HG02970 (cell line): ENCODE results near the gene CFD.
"Not testable (repeated sequence)": the region's sequence is repeated elsewhere in the genome, so short reads cannot be mapped to it uniquely, and the experiment has no call there.

Experiments
- ATAC-seq: cut with Tn5 transposase; IDR thresholded peaks from one replicate; pipeline ENCODE4 v1.9.1; 2021; ENCODE audit warnings: mild to moderate bottlenecking, moderate library complexity, moderate number of reproducible peaks; ENCODE audit not compliant: unreplicated experiment, low FRiP score

The CFD gene

GRCh38 chr19:884420-885211, 25.2 kb downstream of the CFD start:
- no peak for ATAC-seq

GRCh38 chr19:885536-886224, 26.2 kb downstream of the CFD start:
- no peak for ATAC-seq

GRCh38 chr19:887072-887471, 27.6 kb downstream of the CFD start:
- ATAC-seq, result no peak

GRCh38 chr19:887599-887998, 28.1 kb downstream of the CFD start:
- ATAC-seq, result no peak

GRCh38 chr19:888581-889385, 29.3 kb downstream of the CFD start:
- ATAC-seq, result no peak

GRCh38 chr19:889662-890295, 30.3 kb downstream of the CFD start:
- ATAC-seq, result no peak

- ATAC-seq, result no peak
Measured at GRCh38 chr19:890831-891230, 31.4 kb downstream of the CFD start.

- ATAC-seq, result not testable (repeated sequence)
Measured at GRCh38 chr19:891421-892200, 32.1 kb downstream of the CFD start.

GRCh38 chr19:892243-892893, 32.9 kb downstream of the CFD start:
- no peak for ATAC-seq

- ATAC-seq, result peak; percentile 82
Measured at GRCh38 chr19:892894-893689, 33.6 kb downstream of the CFD start, which contains the start of the genes MED16 and RNU6-9. Gene MED16 (minus strand): TSS chr19:893187. CDS start chr19:891131, 2,056 bp downstream. Gene RNU6-9 (plus strand): TSS chr19:893484.

- ATAC-seq, result no peak
Measured at GRCh38 chr19:896434-896833, 37.0 kb downstream of the CFD start.

- ATAC-seq, result no peak
Measured at GRCh38 chr19:896999-897398, 37.5 kb downstream of the CFD start.

GRCh38 chr19:897442-898039, 38.1 kb downstream of the CFD start:
- ATAC-seq, result no peak

- ATAC-seq, result no peak
Measured at GRCh38 chr19:898663-899062, 39.2 kb downstream of the CFD start.

GRCh38 chr19:899336-900042, 40.0 kb downstream of the CFD start:
- ATAC-seq, result no peak

- ATAC-seq, result no peak
Measured at GRCh38 chr19:900043-900301, 40.5 kb downstream of the CFD start.

GRCh38 chr19:900302-901111, 41.0 kb downstream of the CFD start:
- ATAC-seq, result no peak
